DND-41 (cell line): ENCODE data around the gene GSG1L2.

ENCODE experiments used
- ATAC-seq: fragments of 200-7000 bp; cut with Tn5 transposase; 3 replicates; pipeline ENCODE4 v1.9.1; 2021; ENCODE audit warnings: low read depth; ENCODE audit not compliant: insufficient read depth
- DNase-seq: peaks from one replicate; pipeline ENCODE4 v3.0.0-alpha.2; 2020
- H2AFZ ChIP-seq: 2 replicates; pipeline ENCODE4 v1.6.0; 2012; ENCODE audit warnings: low read depth, low read length
- H3K27ac ChIP-seq: 2 replicates; pipeline ENCODE4 v1.5.1; 2012; ENCODE audit warnings: low read length, inconsistent platforms
- H3K27me3 ChIP-seq: fragments of 200-600 bp; sonication (generic); 2 replicates; pipeline ENCODE4 v1.6.0; 2012; ENCODE audit warnings: low read length, mild to moderate bottlenecking, inconsistent platforms; ENCODE audit not compliant: insufficient read depth, poor library complexity
- H3K36me3 ChIP-seq: 2 replicates; pipeline ENCODE4 v1.5.1; 2012; ENCODE audit warnings: low read length, inconsistent platforms; ENCODE audit not compliant: insufficient read depth
- H3K4me1 ChIP-seq: 2 replicates; pipeline ENCODE4 v1.5.1; 2012; ENCODE audit warnings: mild to moderate bottlenecking, low read length; ENCODE audit not compliant: insufficient read depth
- H3K4me2 ChIP-seq: 2 replicates; pipeline ENCODE4 v1.6.0; 2012; ENCODE audit warnings: mild to moderate bottlenecking, moderate library complexity, low read length, inconsistent platforms; ENCODE audit not compliant: insufficient read depth
- H3K4me3 ChIP-seq, 2 experiments: fragments of 200-600 bp in 1 of 2; shearing (Covaris generic) in 1 of 2; 2 replicates each; pipeline ENCODE4 v1.5.1; 2012 to 2016; ENCODE audit warnings: inconsistent platforms in 2 of 2, low read length in 2 of 2, mild to moderate bottlenecking in 2 of 2, low read depth in 1 of 2, moderate library complexity in 1 of 2
- H3K79me2 ChIP-seq: 2 replicates; pipeline ENCODE4 v1.6.0; 2012; ENCODE audit warnings: low read length, inconsistent platforms; ENCODE audit not compliant: insufficient read depth
- H3K9ac ChIP-seq: 2 replicates; pipeline ENCODE4 v1.6.0; 2012; ENCODE audit warnings: low read depth, mild to moderate bottlenecking, inconsistent platforms, low read length, moderate library complexity
- H3K9me3 ChIP-seq: 2 replicates; pipeline ENCODE4 v1.5.1; 2012; ENCODE audit warnings: low read length, moderate library complexity, mild to moderate bottlenecking, inconsistent platforms; ENCODE audit not compliant: insufficient read depth, severe bottlenecking
- H4K20me1 ChIP-seq: 2 replicates; pipeline ENCODE4 v1.6.0; 2012; ENCODE audit warnings: low read length; ENCODE audit not compliant: insufficient read depth
- CTCF ChIP-seq: IDR thresholded peaks from 2 replicates; pipeline ENCODE4 v1.5.1; 2012; ENCODE audit warnings: borderline replicate concordance, low read length, moderate library complexity, mild to moderate bottlenecking; ENCODE audit not compliant: poor library complexity, severe bottlenecking; ENCODE audit errors: extremely low read depth
- EZH2 ChIP-seq: IDR thresholded peaks from 3 replicates; pipeline ENCODE4 v1.6.1; 2012; ENCODE audit warnings: borderline replicate concordance, low read depth, mild to moderate bottlenecking, moderate library complexity, low read length, inconsistent platforms; ENCODE audit not compliant: severe bottlenecking

GSG1L2 gene

GRCh38 chr17:9755083-9755482 lies 66.8 kb downstream of the GSG1L2 start:
- TF ChIP-seq EZH2 = no peak
- TF ChIP-seq CTCF = no peak

More at GRCh38 chr17:9755083-9755482, 66.8 kb downstream of the GSG1L2 start:
- DNase-seq (no peak), ATAC-seq (no peak)
- H3K9me3 ChIP-seq = no peaks in the 10 kb centered on the region
- H2AFZ ChIP-seq = no peak overlapping the region
- no peaks in the 10 kb centered on the region for H3K36me3 ChIP-seq
- H3K79me2 ChIP-seq = no peaks in the 10 kb centered on the region
- no peak overlapping the region for H3K4me2 ChIP-seq
- H3K27me3 ChIP-seq = peaks cover 10% of the 10 kb centered on the region
- H4K20me1 ChIP-seq = no peaks in the 10 kb centered on the region; the same call in 1 of the 2 replicates
- H3K4me3 ChIP-seq = no peak overlapping the region
- H3K9ac ChIP-seq = no peak overlapping the region
- H3K27ac ChIP-seq = no peak overlapping the region
- H3K4me1 ChIP-seq = no peaks in the 10 kb centered on the region
